ENCODE measurements around the gene SNCAIP.
"Not testable (repeated sequence)": the region's sequence is repeated elsewhere in the genome, so short reads cannot be mapped to it uniquely, and the experiment has no call there.

Gene SNCAIP

GRCh38 chr5:122363623-122364022, 51.6 kb downstream of the SNCAIP start:
- DNase-seq: no peak

DNA sequence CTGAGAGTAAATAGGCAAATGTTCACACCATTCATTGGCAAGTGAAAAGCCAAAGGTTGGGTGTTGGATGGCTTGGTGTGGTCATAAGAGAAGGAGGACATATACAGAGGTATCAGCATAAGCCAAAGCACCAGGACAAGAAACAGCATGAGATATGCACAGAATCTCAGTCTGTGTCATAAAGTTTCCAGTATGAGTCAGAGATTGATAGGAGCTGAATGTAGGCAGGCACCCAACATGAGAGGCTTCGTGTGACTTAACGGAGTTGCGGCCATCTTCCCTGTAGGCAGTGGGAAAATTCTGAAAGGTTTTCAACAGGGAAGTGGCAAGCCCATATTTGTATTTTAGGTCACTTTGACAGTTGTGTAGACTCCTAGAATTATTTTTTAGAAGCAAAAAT, 54.5 kb downstream of the SNCAIP start:
- no peak for DNase-seq

DNA sequence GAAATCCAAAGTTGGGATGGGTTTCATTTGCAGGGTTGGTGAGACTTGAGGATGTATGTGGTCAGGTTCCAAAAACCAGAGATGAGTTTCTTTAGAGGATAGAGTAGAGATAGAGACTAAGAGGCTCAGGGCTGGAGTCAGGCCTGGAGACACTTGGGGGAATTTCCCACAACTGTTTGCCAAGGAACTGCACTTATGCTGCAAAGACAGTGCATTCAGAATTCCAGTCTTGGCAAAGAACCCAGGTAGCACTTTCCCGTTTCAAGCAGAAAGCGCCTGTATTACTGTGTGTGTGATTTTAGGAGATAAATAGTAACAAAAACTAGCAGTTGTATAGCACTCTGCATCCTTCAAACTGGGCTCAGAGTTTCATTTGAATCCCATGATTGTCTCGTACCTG, 55.4 kb downstream of the SNCAIP start:
- DNase-seq: no peak

- DNase-seq: no peak
Observed at GRCh38 chr5:122368510-122369251, 56.6 kb downstream of the SNCAIP start.

GRCh38 chr5:122369253-122369815, 57.3 kb downstream of the SNCAIP start:
- DNase-seq: no peak

- DNase-seq: no peak
Observed at GRCh38 chr5:122371511-122372151, 59.6 kb downstream of the SNCAIP start.

- DNase-seq: no peak
Observed at GRCh38 chr5:122374110-122374509, 62.1 kb downstream of the SNCAIP start.

- no peak for DNase-seq
Observed at GRCh38 chr5:122375801-122376200, 63.8 kb downstream of the SNCAIP start.

DNA sequence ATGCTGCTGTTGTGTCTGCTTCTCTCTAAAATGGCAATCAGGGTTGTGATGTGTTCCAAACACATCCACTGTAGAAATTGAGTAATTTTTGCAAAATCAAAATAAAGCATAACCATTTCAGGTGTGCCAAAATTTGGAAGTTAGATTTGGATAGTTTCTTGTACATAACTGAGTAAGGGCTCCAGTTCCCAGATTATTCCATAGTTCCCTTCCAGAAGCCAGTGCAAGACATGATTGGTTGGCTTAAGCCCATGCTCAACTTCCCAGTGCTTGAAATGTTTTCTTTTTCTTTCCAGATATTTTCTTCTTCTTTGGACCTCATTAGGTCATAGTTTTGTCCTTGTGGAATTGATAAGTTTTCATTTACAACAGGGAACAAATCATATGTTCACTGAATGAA, 64.2 kb downstream of the SNCAIP start:
- DNase-seq: no peak

DNA sequence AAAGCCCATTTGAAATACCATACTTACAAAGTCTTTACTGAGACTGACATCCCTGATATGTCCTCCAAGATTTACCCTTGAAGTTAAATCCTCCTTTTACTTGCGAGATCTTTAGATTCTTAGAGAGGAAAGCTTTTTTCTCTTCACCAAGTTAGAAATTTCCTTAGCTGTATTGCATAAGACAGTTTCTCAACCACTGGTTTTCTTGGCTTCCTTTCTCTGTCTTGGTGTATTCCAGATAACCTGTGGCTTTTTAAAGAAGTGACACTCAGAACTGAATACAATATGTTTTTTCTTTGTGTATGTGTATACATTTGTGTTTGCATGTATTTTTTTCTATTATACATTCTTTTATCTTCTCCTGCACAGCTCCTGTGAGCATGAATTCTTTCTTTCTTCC, 65.0 kb downstream of the SNCAIP start:
- no peak for DNase-seq

- not testable (repeated sequence) for DNase-seq
Observed at GRCh38 chr5:122382938-122383337, 70.9 kb downstream of the SNCAIP start.

- no peak for DNase-seq
Observed at GRCh38 chr5:122384739-122385235, 72.8 kb downstream of the SNCAIP start.

- no peak for DNase-seq
Observed at GRCh38 chr5:122385286-122385685, 73.2 kb downstream of the SNCAIP start.

GRCh38 chr5:122385808-122386207, 73.8 kb downstream of the SNCAIP start:
- DNase-seq: no peak

DNA sequence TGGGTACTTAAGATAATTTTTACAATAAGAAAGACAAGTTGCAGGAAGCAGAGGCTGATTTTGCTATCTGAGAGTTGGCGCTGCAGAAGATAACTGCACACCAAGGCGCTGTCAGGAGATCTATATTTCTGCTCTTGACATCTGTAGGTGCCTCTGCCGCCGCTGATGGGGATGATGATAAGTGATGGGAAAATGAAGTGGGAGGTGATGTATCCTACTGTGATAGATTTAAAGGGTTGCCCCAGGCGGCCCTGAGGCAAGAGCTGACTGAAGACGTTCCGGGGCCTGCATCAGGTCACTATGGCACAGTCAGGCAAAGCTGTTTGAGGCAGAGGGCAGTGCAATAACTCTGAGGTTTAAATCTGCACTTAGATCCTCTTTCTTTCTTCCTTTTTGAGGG, 78.1 kb downstream of the SNCAIP start:
- DNase-seq: no peak

- no peak for DNase-seq
Observed at GRCh38 chr5:122390694-122391093, 78.7 kb downstream of the SNCAIP start.

GRCh38 chr5:122391621-122392020, 79.6 kb downstream of the SNCAIP start:
- DNase-seq: no peak

- DNase-seq: no peak
Observed at GRCh38 chr5:122392224-122392623, 80.2 kb downstream of the SNCAIP start.

DNA sequence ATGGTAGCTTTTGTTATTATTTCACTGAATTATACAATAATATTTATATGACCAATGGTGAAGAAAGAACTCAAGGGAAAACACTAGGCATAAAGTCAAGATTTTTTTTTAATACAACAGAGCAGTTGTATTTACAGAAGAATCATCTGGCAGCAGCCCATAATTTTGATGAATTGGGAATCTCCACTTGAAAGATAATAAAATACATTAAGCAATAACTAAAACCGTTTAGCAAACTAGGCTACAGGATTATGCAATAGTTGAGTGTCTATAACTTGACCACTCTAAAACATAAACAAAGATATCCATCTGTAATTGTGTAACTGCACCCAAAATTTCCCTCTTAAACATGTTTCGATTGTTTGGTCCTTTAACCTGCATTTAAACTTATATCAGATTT, 80.8 kb downstream of the SNCAIP start:
- DNase-seq: no peak

- no peak for DNase-seq
Observed at GRCh38 chr5:122394284-122394930, 82.4 kb downstream of the SNCAIP start.

GRCh38 chr5:122398016-122398415, 86.0 kb downstream of the SNCAIP start:
- DNase-seq: no peak

GRCh38 chr5:122400341-122400740, 88.3 kb downstream of the SNCAIP start:
- no peak for DNase-seq

GRCh38 chr5:122400938-122401337, 88.9 kb downstream of the SNCAIP start:
- no peak for DNase-seq

All from stimulated activated CD4-positive, alpha-beta T cell treated with anti-CD3 and anti-CD28 coated beads, Interleukin-4, amount 100 ng/mL, for 24 hours (primary cell).